ENCODE data around the gene PP2D1. TPM values are rescaled to one million over a fixed set of nuclear protein-coding genes. Genes with fewer than 3 reads are reported as not detected.
"Not testable (repeated sequence)": the region's sequence is repeated elsewhere in the genome, so short reads cannot be mapped to it uniquely, and the experiment has no call there.

Gene PP2D1
- total RNA-seq, 1 donor from 2014 or later, result 2.9 TPM

- no peak for DNase-seq (ENCODE audit: low spot score)
Observed at GRCh38 chr3:19967812-19968211, 44.3 kb downstream of the PP2D1 start.

DNA sequence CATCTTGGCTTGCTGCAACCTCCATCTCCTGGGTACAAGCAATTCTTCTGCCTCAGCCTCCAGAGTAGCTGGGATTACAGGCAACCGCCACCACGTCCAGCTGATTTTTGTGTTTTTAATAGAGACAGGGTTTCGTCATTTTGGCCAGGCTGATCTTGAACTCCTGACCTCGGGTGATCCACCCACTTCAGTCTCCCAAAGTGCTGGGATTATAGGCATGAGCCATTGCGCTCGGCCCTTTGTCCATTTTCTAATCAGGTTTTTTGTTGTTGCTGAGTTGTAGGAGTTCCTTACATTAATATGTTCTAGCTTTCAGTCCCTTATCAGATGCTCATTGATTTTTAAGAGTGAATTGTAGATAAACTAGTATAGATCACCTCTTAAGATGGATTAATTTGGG lies 44.9 kb downstream of the PP2D1 start:
- no peak for DNase-seq (ENCODE audit: low spot score)

DNA sequence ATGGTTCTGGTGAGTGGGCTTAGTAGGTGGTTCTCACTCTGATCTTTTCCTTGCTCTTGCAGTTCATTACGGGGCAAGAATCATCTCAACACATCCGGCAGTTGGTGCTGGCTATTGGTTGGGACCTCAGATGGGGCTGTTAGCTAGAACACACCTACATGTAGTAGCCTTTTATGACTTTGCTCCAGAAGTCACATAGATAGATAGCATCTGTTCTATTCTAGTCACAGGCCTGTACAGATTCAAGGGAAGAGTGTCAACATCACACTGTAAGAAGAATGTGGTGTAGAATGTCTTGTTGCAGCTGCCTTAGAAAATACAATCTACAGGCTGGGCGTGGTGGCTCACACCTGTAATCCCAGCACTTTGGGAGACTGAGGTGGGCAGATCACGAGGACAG lies 50.1 kb downstream of the PP2D1 start:
- no peak for DNase-seq (ENCODE audit: low spot score)

GRCh38 chr3:19960696-19961095 lies 51.4 kb downstream of the PP2D1 start:
- no peak for DNase-seq (ENCODE audit: low spot score)

DNA sequence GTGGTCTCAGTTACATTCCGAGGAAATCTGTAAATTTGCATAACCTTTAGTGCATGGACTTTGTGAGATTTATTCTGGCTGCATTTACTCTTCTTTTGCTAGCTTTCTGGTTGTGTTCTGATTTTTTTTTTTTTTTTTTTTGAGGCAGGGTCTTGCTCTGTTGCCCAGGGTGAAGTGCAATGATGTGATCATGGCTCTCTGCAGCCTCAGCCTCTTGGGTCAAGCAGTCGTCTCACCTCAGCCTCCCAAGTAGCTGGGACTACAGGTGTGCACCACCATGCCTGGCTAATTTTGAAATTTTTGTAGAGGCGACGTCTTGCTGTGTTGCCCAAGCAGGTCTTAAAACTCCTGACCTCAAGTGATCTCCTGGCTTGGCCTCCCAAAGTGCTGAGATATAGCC lies 52.6 kb downstream of the PP2D1 start:
- DNase-seq (ENCODE audit: low spot score), result no peak

- DNase-seq (ENCODE audit: low spot score), result not testable (repeated sequence)
Observed at GRCh38 chr3:19957354-19957753, 54.7 kb downstream of the PP2D1 start.

GRCh38 chr3:19954676-19955075 lies 57.4 kb downstream of the PP2D1 start:
- DNase-seq (ENCODE audit: low spot score), result no peak

DNA sequence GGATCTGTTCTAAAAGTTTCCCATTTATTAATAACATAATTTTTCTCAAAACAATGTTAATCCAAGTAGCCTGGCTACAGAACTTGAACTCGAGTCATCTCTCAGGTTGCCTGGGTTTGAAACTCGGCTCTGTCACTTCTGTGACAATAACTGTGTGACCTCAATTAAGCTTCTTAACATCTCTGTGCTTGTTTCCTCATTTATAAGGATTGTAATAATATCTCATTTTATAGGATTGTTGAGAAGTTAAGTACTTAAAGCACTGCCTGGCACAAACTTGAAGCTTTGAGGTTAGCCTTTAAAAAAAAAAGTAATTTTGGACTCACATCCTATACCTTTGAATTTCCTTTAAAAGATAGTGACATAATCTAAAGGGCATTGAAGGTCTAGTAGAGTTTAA lies 61.7 kb downstream of the PP2D1 start:
- no peak for DNase-seq (ENCODE audit: low spot score)

- DNase-seq (ENCODE audit: low spot score), result no peak
Observed at GRCh38 chr3:19948226-19948591, 63.9 kb downstream of the PP2D1 start.

- peak; percentile 60 for DNase-seq (ENCODE audit: low spot score)
Observed at GRCh38 chr3:19947549-19948225, 64.4 kb downstream of the PP2D1 start.

- DNase-seq (ENCODE audit: low spot score), result peak; percentile 99
Observed at GRCh38 chr3:19946832-19947548, 65.1 kb downstream of the PP2D1 start, which contains the start of gene RAB5A. RAB5A (plus strand) TSS chr3:19947097; CDS start chr3:19950899, 3,802 bp downstream.

- DNase-seq (ENCODE audit: low spot score), result peak; percentile 18
Observed at GRCh38 chr3:19945969-19946831, 65.9 kb downstream of the PP2D1 start.

GRCh38 chr3:19945534-19945933 lies 66.5 kb downstream of the PP2D1 start:
- no peak for DNase-seq (ENCODE audit: low spot score)

GRCh38 chr3:19940643-19941042 lies 71.4 kb downstream of the PP2D1 start:
- no peak for DNase-seq (ENCODE audit: low spot score)

- DNase-seq (ENCODE audit: low spot score), result no peak
Observed at GRCh38 chr3:19938295-19938627, 73.8 kb downstream of the PP2D1 start.

DNA sequence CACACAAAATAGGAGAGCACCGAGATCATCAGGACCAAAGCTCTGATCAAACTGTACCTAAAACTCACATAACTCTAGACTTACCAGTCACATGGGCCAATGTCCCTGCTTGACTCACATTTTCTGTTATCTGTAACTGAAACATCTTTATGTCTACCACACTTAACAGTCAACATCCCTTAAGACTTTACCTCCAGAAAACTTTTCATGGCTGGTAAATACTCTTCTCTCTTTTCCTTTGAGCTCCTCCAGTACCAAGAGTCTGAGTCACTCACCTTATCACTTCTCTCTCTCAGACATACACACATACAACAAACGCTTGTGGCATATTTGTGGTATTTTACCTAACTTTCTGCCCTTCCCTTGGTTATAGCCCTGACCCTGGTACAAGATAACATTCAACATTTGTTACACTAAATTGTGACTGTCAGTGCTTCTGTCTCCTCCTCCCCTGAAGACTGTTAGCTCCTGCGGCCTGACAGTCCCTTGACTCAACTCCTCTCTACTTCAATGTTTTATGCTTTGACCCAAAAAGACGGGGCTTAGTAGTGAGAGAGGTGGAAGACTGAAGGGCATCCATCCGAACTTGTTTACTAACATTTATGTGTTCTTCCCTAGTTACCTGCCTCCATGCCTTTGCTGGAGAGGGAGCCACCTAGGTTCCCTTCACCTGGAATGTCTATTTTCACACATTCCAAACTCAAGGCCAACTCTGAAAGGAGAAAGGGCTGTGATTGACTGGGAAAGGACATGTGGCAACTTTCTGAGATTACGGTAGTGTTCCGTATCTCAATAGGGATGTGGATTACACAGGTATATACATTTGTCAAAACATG lies 74.4 kb downstream of the PP2D1 start:
- no peak for DNase-seq (ENCODE audit: low spot score)

Other genes starting within 250 kb of the PP2D1 start
- 7.2 TPM for gene EFHB, start 78.0 kb downstream of the PP2D1 start, total RNA-seq (ENCODE audit: insufficient read depth, low replicate concordance)
- gene RAB5A, start 65.2 kb downstream of the PP2D1 start, total RNA-seq (ENCODE audit: insufficient read depth, low replicate concordance), result 74.6 TPM
- gene KAT2B, start 28.2 kb upstream of the PP2D1 start, total RNA-seq (ENCODE audit: insufficient read depth, low replicate concordance), result 52.5 TPM
- gene SGO1, start 173.9 kb upstream of the PP2D1 start, total RNA-seq (ENCODE audit: insufficient read depth, low replicate concordance), result 6.7 TPM